Tibial nerve (tissue), 4 donors: ENCODE measurements around the gene DENND2A.

Source experiments
- EP300 ChIP-seq, 2 donors: sonication (generic); formaldehyde crosslinking; IDR thresholded peaks; one replicate each; pipeline ENCODE4 v1.6.1; 2017; ENCODE audit warnings: antibody characterized with exemption in 2 of 2, mild to moderate bottlenecking in 1 of 2
- POLR2A ChIP-seq, 2 donors: fragments of 450-650 bp; IDR thresholded peaks; one replicate each; pipeline ENCODE4 v1.6.1; 2017; ENCODE audit warnings: antibody characterized with exemption in 2 of 2, mild to moderate bottlenecking in 2 of 2, moderate library complexity in 2 of 2
- TF ChIP-seq, protein P1 (sequence below), 5 experiments: fragments of 200-600 bp in 3 of 5; fragments of 450-650 bp in 2 of 5; sonication (generic) in 3 of 5; IDR thresholded peaks; one replicate each; pipeline ENCODE4 v1.5.1; 2016 to 2019; ENCODE audit warnings: antibody characterized with exemption in 5 of 5, mild to moderate bottlenecking in 3 of 5, moderate library complexity in 2 of 5

DNA sequence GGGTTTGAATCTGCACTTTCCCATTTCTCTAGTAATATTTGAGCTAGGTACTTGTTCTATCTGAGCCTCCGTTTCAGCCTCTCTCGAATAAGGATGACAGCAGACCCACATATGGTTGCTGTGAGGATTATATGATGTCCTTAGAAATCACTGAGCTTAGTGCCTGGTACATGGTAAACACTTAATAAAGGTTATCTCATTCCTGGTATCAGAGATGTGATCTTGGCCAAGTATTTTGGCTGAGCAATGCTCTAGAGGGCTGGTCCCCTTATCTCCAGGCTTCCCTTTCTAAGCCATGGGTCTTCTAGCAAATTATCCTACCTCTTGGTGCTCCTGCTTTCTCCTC is 160.9 kb downstream of the DENND2A start:
- TF ChIP-seq, protein P1, sequence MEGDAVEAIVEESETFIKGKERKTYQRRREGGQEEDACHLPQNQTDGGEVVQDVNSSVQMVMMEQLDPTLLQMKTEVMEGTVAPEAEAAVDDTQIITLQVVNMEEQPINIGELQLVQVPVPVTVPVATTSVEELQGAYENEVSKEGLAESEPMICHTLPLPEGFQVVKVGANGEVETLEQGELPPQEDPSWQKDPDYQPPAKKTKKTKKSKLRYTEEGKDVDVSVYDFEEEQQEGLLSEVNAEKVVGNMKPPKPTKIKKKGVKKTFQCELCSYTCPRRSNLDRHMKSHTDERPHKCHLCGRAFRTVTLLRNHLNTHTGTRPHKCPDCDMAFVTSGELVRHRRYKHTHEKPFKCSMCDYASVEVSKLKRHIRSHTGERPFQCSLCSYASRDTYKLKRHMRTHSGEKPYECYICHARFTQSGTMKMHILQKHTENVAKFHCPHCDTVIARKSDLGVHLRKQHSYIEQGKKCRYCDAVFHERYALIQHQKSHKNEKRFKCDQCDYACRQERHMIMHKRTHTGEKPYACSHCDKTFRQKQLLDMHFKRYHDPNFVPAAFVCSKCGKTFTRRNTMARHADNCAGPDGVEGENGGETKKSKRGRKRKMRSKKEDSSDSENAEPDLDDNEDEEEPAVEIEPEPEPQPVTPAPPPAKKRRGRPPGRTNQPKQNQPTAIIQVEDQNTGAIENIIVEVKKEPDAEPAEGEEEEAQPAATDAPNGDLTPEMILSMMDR (IDR thresholded peaks at IDR 0.05) = no peak
- TF ChIP-seq EP300 (IDR thresholded peaks at IDR 0.05) (no peak), POLR2A (IDR thresholded peaks at IDR 0.05) (no peak)
